HepG2 (cell line): ENCODE results near the gene SYNM. TPM values are rescaled to one million over a fixed set of nuclear protein-coding genes. Genes with fewer than 3 reads are reported as not detected.

Experiments
- DR1 ChIP-seq: sonication (generic); formaldehyde crosslinking; IDR thresholded peaks from 2 replicates; pipeline ENCODE4 v1.8.0; 2021; ENCODE audit warnings: mild to moderate bottlenecking, missing genetic modification reagents, inconsistent platforms
- HNRNPH1 ChIP-seq: fragments of 200-400 bp; formaldehyde crosslinking; optimal IDR thresholded peaks from 2 replicates; pipeline ENCODE3; 2017; ENCODE audit warnings: mild to moderate bottlenecking, low read depth, low read length
- ISL2 ChIP-seq: sonication (generic); formaldehyde crosslinking; IDR thresholded peaks from 2 replicates; pipeline ENCODE4 v1.5.0; 2020; ENCODE audit warnings: missing genetic modification reagents
- JDP2 ChIP-seq: sonication (generic); formaldehyde crosslinking; IDR thresholded peaks from 2 replicates; pipeline ENCODE4 v1.8.1; 2022; ENCODE audit warnings: missing genetic modification reagents, borderline replicate concordance
- LCORL ChIP-seq, 2 experiments: fragments of 450-650 bp in 1 of 2; sonication (generic) in 1 of 2; formaldehyde crosslinking in 1 of 2; IDR thresholded peaks; 2 replicates each; pipeline versions ENCODE4 v1.5.0 to v1.6.1; 2017 to 2020; ENCODE audit warnings: antibody characterized with exemption in 1 of 2, missing genetic modification reagents in 1 of 2
- MEIS2 ChIP-seq: sonication (generic); formaldehyde crosslinking; IDR thresholded peaks from 2 replicates; pipeline ENCODE4 v1.9.0; 2021; ENCODE audit warnings: mild to moderate bottlenecking, missing genetic modification reagents
- MYC ChIP-seq: sonication (generic); formaldehyde crosslinking; IDR thresholded peaks from 2 replicates; pipeline ENCODE4 v1.9.0; 2021; ENCODE audit warnings: missing genetic modification reagents, borderline replicate concordance
- NCOA5 ChIP-seq: sonication (generic); formaldehyde crosslinking; IDR thresholded peaks from 2 replicates; pipeline ENCODE4 v1.4.0; 2020; ENCODE audit warnings: missing genetic modification reagents
- NFYB ChIP-seq: sonication (generic); formaldehyde crosslinking; IDR thresholded peaks from 2 replicates; pipeline ENCODE4 v1.4.0; 2020; ENCODE audit warnings: missing genetic modification reagents
- SMARCE1 ChIP-seq: fragments of 450-650 bp; IDR thresholded peaks from 2 replicates; pipeline ENCODE4 v1.6.1; 2017; ENCODE audit warnings: borderline replicate concordance
- U2AF2 ChIP-seq: fragments of 200-400 bp; formaldehyde crosslinking; IDR thresholded peaks from 2 replicates; pipeline ENCODE4 v1.6.1; 2017; ENCODE audit warnings: low read depth, mild to moderate bottlenecking, low read length
- ZKSCAN8 ChIP-seq: IDR thresholded peaks from 2 replicates; pipeline ENCODE4 v1.6.1; 2016; ENCODE audit warnings: borderline replicate concordance, missing genetic modification reagents, missing compliant biosample characterization
- ZMAT3 ChIP-seq: sonication (generic); formaldehyde crosslinking; conservative IDR thresholded peaks from 2 replicates; pipeline ENCODE4 v1.7.0; 2021; ENCODE audit warnings: missing genetic modification reagents
- ZNF234 ChIP-seq: sonication (generic); formaldehyde crosslinking; conservative IDR thresholded peaks from 2 replicates; pipeline ENCODE4 v1.5.1; 2020; ENCODE audit warnings: mild to moderate bottlenecking, missing genetic modification reagents
- ZNF552 ChIP-seq: sonication (generic); formaldehyde crosslinking; IDR thresholded peaks from 2 replicates; pipeline ENCODE4 v1.9.0; 2022; ENCODE audit warnings: missing genetic modification reagents, mild to moderate bottlenecking, borderline replicate concordance
- ZNF589 ChIP-seq: sonication (generic); formaldehyde crosslinking; conservative IDR thresholded peaks from 2 replicates; pipeline ENCODE4 v1.8.0; 2022; ENCODE audit warnings: mild to moderate bottlenecking, moderate library complexity, missing genetic modification reagents
- ZNF841 ChIP-seq: sonication (generic); formaldehyde crosslinking; IDR thresholded peaks from 2 replicates; pipeline ENCODE4 v1.8.1; 2023; ENCODE audit warnings: missing genetic modification reagents, borderline replicate concordance
- polyA plus RNA-seq, 8 experiments: library from polyadenylated mRNA; depleted of rRNA in 3 of 8; stranded (reverse) in 7 of 8; unstranded in 1 of 8; fragments of >200 nt; fragmentation: Illumina TruSeq in 4 of 8; extraction: Trizol in 4 of 8; gene quantifications; 2 replicates each; pipeline versions ENCODE4 v1.2.1 to v1.2.3, GENCODE V29; 2011 to 2016; ENCODE audit warnings: low read depth in 4 of 8, missing spikeins in 1 of 8, mixed read lengths in 1 of 8; ENCODE audit not compliant: insufficient read depth in 1 of 8
- total RNA-seq, 5 experiments: library from RNA; depleted of rRNA; stranded (reverse); fragments of >200 nt; fragmentation: Illumina TruSeq; extraction: Trizol; gene quantifications; 2 replicates each; pipeline ENCODE4 v1.2.3, GENCODE V29; 2016; ENCODE audit warnings: low read depth in 1 of 5
- TF ChIP-seq, protein P1 (sequence below): sonication (generic); formaldehyde crosslinking; IDR thresholded peaks from 2 replicates; pipeline ENCODE4 v1.4.0; 2020; ENCODE audit warnings: missing genetic modification reagents
- TF ChIP-seq, protein P2 (sequence below): sonication (generic); formaldehyde crosslinking; IDR thresholded peaks from 2 replicates; pipeline ENCODE4 v1.4.0; 2020; ENCODE audit warnings: mild to moderate bottlenecking, missing genetic modification reagents
- TF ChIP-seq, protein P3 (sequence below): sonication (generic); formaldehyde crosslinking; IDR thresholded peaks from 2 replicates; pipeline ENCODE4 v1.5.1; 2020; ENCODE audit warnings: missing genetic modification reagents, mild to moderate bottlenecking, borderline replicate concordance
- TF ChIP-seq, protein P4 (sequence below): sonication (generic); formaldehyde crosslinking; IDR thresholded peaks from 2 replicates; pipeline ENCODE4 v1.4.0; 2020; ENCODE audit warnings: low read depth, mild to moderate bottlenecking, missing genetic modification reagents
- TF ChIP-seq, protein P5 (sequence below): sonication (generic); formaldehyde crosslinking; IDR thresholded peaks from 2 replicates; pipeline ENCODE4 v1.8.0; 2022; ENCODE audit warnings: missing genetic modification reagents, mild to moderate bottlenecking, moderate library complexity, borderline replicate concordance

SYNM gene
- total and polyA plus RNA-seq, 2 of the 13 experiments (the other 11 are each of a cell fraction or from before 2014, with no cell fraction given): 1.1 to 3.7 TPM

DNA sequence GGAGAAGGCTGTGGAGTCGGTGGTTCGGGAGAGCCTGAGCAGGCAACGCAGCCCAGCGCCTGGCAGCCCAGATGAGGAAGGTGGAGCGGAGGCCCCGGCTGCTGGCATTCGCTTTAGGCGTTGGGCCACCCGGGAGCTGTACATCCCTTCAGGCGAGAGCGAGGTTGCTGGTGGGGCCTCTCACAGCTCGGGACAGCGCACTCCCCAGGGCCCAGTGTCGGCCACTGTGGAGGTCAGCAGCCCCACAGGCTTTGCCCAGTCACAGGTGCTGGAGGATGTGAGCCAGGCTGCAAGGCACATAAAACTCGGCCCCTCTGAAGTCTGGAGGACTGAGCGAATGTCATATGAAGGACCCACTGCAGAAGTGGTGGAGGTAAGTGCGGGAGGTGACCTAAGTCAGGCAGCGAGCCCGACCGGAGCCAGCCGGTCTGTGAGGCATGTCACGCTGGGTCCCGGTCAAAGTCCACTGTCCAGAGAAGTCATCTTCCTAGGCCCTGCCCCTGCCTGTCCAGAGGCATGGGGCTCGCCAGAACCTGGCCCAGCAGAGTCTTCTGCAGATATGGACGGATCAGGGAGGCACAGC is 26.7 kb downstream of the SYNM start (continued):
- TF ChIP-seq, protein P1, sequence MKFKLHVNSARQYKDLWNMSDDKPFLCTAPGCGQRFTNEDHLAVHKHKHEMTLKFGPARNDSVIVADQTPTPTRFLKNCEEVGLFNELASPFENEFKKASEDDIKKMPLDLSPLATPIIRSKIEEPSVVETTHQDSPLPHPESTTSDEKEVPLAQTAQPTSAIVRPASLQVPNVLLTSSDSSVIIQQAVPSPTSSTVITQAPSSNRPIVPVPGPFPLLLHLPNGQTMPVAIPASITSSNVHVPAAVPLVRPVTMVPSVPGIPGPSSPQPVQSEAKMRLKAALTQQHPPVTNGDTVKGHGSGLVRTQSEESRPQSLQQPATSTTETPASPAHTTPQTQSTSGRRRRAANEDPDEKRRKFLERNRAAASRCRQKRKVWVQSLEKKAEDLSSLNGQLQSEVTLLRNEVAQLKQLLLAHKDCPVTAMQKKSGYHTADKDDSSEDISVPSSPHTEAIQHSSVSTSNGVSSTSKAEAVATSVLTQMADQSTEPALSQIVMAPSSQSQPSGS (CRISPR knock-in tag): no peak
- TF ChIP-seq ZNF841 (CRISPR knock-in tag) (no peak), NCOA5 (CRISPR knock-in tag) (no peak), ZKSCAN8 (CRISPR knock-in tag) (no peak), DR1 (no peak), ISL2 (CRISPR knock-in tag) (no peak), ZMAT3 (CRISPR knock-in tag) (no peak), HNRNPH1 (no peak), MEIS2 (CRISPR knock-in tag) (0 out of 2 replicates have a peak, but pooled peaks have one; percentile 58), ZNF589 (no peak), SMARCE1 (no peak), ZNF552 (no peak), MYC (CRISPR knock-in tag) (peak; percentile 64; the same call in 1 of the 2 replicates), ZNF234 (CRISPR knock-in tag) (no peak), JDP2 (no peak), U2AF2 (no peak), LCORL (IDR thresholded peaks at IDR 0.05) (no peak), LCORL (CRISPR knock-in tag; IDR thresholded peaks at IDR 0.05) (peak; percentile 72), NFYB (CRISPR knock-in tag) (no peak)
- TF ChIP-seq, protein P2, sequence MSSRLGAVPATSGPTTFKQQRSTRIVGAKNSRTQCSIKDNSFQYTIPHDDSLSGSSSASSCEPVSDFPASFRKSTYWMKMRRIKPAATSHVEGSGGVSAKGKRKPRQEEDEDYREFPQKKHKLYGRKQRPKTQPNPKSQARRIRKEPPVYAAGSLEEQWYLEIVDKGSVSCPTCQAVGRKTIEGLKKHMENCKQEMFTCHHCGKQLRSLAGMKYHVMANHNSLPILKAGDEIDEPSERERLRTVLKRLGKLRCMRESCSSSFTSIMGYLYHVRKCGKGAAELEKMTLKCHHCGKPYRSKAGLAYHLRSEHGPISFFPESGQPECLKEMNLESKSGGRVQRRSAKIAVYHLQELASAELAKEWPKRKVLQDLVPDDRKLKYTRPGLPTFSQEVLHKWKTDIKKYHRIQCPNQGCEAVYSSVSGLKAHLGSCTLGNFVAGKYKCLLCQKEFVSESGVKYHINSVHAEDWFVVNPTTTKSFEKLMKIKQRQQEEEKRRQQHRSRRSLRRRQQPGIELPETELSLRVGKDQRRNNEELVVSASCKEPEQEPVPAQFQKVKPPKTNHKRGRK (CRISPR knock-in tag): no peak
- TF ChIP-seq, protein P3, sequence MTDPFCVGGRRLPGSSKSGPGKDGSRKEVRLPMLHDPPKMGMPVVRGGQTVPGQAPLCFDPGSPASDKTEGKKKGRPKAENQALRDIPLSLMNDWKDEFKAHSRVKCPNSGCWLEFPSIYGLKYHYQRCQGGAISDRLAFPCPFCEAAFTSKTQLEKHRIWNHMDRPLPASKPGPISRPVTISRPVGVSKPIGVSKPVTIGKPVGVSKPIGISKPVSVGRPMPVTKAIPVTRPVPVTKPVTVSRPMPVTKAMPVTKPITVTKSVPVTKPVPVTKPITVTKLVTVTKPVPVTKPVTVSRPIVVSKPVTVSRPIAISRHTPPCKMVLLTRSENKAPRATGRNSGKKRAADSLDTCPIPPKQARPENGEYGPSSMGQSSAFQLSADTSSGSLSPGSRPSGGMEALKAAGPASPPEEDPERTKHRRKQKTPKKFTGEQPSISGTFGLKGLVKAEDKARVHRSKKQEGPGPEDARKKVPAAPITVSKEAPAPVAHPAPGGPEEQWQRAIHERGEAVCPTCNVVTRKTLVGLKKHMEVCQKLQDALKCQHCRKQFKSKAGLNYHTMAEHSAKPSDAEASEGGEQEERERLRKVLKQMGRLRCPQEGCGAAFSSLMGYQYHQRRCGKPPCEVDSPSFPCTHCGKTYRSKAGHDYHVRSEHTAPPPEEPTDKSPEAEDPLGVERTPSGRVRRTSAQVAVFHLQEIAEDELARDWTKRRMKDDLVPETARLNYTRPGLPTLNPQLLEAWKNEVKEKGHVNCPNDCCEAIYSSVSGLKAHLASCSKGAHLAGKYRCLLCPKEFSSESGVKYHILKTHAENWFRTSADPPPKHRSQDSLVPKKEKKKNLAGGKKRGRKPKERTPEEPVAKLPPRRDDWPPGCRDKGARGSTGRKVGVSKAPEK (CRISPR knock-in tag): no peak
- TF ChIP-seq, protein P4, sequence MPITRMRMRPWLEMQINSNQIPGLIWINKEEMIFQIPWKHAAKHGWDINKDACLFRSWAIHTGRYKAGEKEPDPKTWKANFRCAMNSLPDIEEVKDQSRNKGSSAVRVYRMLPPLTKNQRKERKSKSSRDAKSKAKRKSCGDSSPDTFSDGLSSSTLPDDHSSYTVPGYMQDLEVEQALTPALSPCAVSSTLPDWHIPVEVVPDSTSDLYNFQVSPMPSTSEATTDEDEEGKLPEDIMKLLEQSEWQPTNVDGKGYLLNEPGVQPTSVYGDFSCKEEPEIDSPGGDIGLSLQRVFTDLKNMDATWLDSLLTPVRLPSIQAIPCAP (CRISPR knock-in tag): no peak
- TF ChIP-seq, protein P5, sequence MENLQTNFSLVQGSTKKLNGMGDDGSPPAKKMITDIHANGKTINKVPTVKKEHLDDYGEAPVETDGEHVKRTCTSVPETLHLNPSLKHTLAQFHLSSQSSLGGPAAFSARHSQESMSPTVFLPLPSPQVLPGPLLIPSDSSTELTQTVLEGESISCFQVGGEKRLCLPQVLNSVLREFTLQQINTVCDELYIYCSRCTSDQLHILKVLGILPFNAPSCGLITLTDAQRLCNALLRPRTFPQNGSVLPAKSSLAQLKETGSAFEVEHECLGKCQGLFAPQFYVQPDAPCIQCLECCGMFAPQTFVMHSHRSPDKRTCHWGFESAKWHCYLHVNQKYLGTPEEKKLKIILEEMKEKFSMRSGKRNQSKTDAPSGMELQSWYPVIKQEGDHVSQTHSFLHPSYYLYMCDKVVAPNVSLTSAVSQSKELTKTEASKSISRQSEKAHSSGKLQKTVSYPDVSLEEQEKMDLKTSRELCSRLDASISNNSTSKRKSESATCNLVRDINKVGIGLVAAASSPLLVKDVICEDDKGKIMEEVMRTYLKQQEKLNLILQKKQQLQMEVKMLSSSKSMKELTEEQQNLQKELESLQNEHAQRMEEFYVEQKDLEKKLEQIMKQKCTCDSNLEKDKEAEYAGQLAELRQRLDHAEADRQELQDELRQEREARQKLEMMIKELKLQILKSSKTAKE (CRISPR knock-in tag): no peak
